ENCODE data around the gene BMAL1. TPM values are rescaled to one million over a fixed set of nuclear protein-coding genes. Genes with fewer than 3 reads are reported as not detected.

Gene BMAL1
- total RNA-seq, 2 donors from 2014 or later: 3.7 to 7.2 TPM

DNA sequence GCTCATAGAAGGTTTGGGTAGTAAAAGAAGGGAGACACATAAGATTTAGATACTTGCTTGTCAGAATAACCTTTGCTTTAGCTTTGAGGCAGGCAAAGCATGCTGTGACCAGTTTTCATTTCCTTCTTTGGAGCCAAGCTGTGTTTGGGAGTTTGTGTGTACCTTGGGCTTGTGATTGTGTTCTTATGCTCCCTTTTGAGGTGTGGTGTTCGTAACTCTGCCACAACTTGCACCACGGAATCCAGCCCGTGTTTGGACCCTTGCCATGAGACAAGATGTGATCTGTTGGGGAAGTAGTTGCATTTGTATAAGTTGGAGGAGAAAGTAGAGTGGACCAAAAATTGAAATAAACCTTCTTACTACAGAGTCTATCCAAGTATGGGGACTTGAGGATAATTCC lies 34.0 kb downstream of the BMAL1 start:
- no peak for TF ChIP-seq CTCF (conservative IDR thresholded peaks at IDR 0.05)

GRCh38 chr11:13313005-13313819 lies 35.6 kb downstream of the BMAL1 start:
- no peaks in the 10 kb centered on the region for H3K36me3 ChIP-seq (ENCODE audit: control insufficient read depth, insufficient read depth, low read length)
- Mint-ChIP-seq H3K36me3 (ENCODE audit: low read depth) (no peaks in the 10 kb centered on the region), H3K27ac (no peak overlapping the region), H3K4me1 (peaks cover 12% of the 10 kb centered on the region), H3K9me3 (no peaks in the 10 kb centered on the region), H3K4me3 (no peak overlapping the region), H3K27me3 (ENCODE audit: insufficient read depth) (no peaks in the 10 kb centered on the region)
- H3K9ac ChIP-seq (ENCODE audit: extremely low read depth, low read length, poor library complexity, severe bottlenecking): no peak overlapping the region
- no peak overlapping the region for H3K4me3 ChIP-seq (ENCODE audit: low read length)
- no peaks in the 10 kb centered on the region for H3K9me3 ChIP-seq (ENCODE audit: control insufficient read depth, low read length)
- no peaks in the 10 kb centered on the region for H3K27me3 ChIP-seq (ENCODE audit: control insufficient read depth, insufficient read depth, low read length, poor library complexity, severe bottlenecking)
- WGBS, 2 experiments (ENCODE audit: insufficient coverage in 1 of 2, insufficient read length in 1 of 2): 89 to 91% methylated on average over 14 to 16 of the region's 16 CpGs
- no peak overlapping the region for H3K27ac ChIP-seq (ENCODE audit: low read depth, low read length)
- no peak for DNase-seq
- no peaks in the 10 kb centered on the region for H3K4me1 ChIP-seq (ENCODE audit: control insufficient read depth, insufficient read depth, low read length)
- TF ChIP-seq CTCF (conservative IDR thresholded peaks at IDR 0.05): no peak

More for the DNA sequence above, 34.0 kb downstream of the BMAL1 start:
- Mint-ChIP-seq H3K27ac (no peak overlapping the region), H3K27me3 (ENCODE audit: insufficient read depth) (no peaks in the 10 kb centered on the region), H3K36me3 (ENCODE audit: low read depth) (no peaks in the 10 kb centered on the region), H3K4me1 (peaks cover 12% of the 10 kb centered on the region), H3K9me3 (no peaks in the 10 kb centered on the region), H3K4me3 (no peak overlapping the region)
- H3K9ac ChIP-seq (ENCODE audit: extremely low read depth, low read length, poor library complexity, severe bottlenecking): no peak overlapping the region
- no peak overlapping the region for H3K4me3 ChIP-seq (ENCODE audit: low read length)
- H3K36me3 ChIP-seq (ENCODE audit: control insufficient read depth, insufficient read depth, low read length): no peaks in the 10 kb centered on the region
- WGBS, 2 experiments (ENCODE audit: insufficient coverage in 1 of 2, insufficient read length in 1 of 2): 96% methylated on average over 3 of the region's 3 CpGs; no CpG with 5 or more reads in 1 of the 2 experiments
- H3K9me3 ChIP-seq (ENCODE audit: control insufficient read depth, low read length): no peaks in the 10 kb centered on the region
- H3K27me3 ChIP-seq (ENCODE audit: control insufficient read depth, insufficient read depth, low read length, poor library complexity, severe bottlenecking): no peaks in the 10 kb centered on the region
- DNase-seq: no peak
- H3K27ac ChIP-seq (ENCODE audit: low read depth, low read length): no peak overlapping the region
- H3K4me1 ChIP-seq (ENCODE audit: control insufficient read depth, insufficient read depth, low read length): no peaks in the 10 kb centered on the region

- Mint-ChIP-seq H3K27me3 (ENCODE audit: insufficient read depth) (no peaks in the 10 kb centered on the region), H3K9me3 (no peaks in the 10 kb centered on the region), H3K27ac (no peak overlapping the region), H3K4me3 (no peak overlapping the region), H3K4me1 (peaks cover 12% of the 10 kb centered on the region), H3K36me3 (ENCODE audit: low read depth) (no peaks in the 10 kb centered on the region)
- Histone ChIP-seq H3K36me3 (ENCODE audit: control insufficient read depth, insufficient read depth, low read length) (no peaks in the 10 kb centered on the region), H3K27ac (ENCODE audit: low read depth, low read length) (no peak overlapping the region), H3K9me3 (ENCODE audit: control insufficient read depth, low read length) (no peaks in the 10 kb centered on the region), H3K4me3 (ENCODE audit: low read length) (no peak overlapping the region), H3K9ac (ENCODE audit: extremely low read depth, low read length, poor library complexity, severe bottlenecking) (no peak overlapping the region), H3K27me3 (ENCODE audit: control insufficient read depth, insufficient read depth, low read length, poor library complexity, severe bottlenecking) (no peaks in the 10 kb centered on the region), H3K4me1 (ENCODE audit: control insufficient read depth, insufficient read depth, low read length) (no peaks in the 10 kb centered on the region)
- WGBS, 2 experiments (ENCODE audit: insufficient coverage in 1 of 2, insufficient read length in 1 of 2): 64 to 93% methylated on average over 1 to 2 of the region's 2 CpGs
- no peak for TF ChIP-seq CTCF (conservative IDR thresholded peaks at IDR 0.05)
- DNase-seq: no peak
Observed at GRCh38 chr11:13314676-13315394, 37.2 kb downstream of the BMAL1 start.

All from endodermal cell (in vitro differentiated cells).